Measurements from ENCODE around the gene DENND6B.
A peak's percentile ranks its signal among the peaks of the same experiment; 100 is the strongest.

The DENND6B gene

DNA sequence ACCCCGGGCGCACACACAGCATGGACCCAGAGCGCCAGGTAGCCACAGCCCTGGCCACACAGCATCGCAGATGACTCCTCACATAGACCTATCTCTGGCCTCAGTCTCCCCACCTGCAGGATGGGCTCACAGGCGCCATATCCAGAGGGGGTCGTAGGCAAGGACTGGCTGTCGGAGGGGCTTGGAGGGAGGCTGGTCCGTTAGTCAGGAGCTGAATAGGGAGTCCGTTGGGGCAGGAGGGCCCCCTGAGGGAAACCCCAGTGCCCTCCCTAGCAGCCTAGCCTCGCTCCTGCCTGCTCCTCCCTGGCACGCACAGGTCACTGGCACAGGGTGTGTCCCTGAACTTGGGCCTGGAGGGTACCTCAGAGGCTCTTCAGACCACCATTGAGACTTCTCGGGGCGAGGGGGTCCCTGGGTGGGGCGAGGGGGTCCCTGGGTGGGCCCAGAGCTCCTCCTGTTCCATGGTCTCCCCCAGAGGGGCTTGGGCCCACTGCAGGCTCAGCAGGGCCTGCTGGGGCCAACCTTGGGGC, 21.4 kb downstream of the DENND6B start:
- TF ChIP-seq, protein P1, sequence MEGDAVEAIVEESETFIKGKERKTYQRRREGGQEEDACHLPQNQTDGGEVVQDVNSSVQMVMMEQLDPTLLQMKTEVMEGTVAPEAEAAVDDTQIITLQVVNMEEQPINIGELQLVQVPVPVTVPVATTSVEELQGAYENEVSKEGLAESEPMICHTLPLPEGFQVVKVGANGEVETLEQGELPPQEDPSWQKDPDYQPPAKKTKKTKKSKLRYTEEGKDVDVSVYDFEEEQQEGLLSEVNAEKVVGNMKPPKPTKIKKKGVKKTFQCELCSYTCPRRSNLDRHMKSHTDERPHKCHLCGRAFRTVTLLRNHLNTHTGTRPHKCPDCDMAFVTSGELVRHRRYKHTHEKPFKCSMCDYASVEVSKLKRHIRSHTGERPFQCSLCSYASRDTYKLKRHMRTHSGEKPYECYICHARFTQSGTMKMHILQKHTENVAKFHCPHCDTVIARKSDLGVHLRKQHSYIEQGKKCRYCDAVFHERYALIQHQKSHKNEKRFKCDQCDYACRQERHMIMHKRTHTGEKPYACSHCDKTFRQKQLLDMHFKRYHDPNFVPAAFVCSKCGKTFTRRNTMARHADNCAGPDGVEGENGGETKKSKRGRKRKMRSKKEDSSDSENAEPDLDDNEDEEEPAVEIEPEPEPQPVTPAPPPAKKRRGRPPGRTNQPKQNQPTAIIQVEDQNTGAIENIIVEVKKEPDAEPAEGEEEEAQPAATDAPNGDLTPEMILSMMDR (conservative IDR thresholded peaks at IDR 0.05; ENCODE audit: low read length) = no peak
- peak overlapping the region; percentile 94 for H3K4me3 ChIP-seq (ENCODE audit: low read length)
- no peak for DNase-seq (ENCODE audit: low read depth)

DNA sequence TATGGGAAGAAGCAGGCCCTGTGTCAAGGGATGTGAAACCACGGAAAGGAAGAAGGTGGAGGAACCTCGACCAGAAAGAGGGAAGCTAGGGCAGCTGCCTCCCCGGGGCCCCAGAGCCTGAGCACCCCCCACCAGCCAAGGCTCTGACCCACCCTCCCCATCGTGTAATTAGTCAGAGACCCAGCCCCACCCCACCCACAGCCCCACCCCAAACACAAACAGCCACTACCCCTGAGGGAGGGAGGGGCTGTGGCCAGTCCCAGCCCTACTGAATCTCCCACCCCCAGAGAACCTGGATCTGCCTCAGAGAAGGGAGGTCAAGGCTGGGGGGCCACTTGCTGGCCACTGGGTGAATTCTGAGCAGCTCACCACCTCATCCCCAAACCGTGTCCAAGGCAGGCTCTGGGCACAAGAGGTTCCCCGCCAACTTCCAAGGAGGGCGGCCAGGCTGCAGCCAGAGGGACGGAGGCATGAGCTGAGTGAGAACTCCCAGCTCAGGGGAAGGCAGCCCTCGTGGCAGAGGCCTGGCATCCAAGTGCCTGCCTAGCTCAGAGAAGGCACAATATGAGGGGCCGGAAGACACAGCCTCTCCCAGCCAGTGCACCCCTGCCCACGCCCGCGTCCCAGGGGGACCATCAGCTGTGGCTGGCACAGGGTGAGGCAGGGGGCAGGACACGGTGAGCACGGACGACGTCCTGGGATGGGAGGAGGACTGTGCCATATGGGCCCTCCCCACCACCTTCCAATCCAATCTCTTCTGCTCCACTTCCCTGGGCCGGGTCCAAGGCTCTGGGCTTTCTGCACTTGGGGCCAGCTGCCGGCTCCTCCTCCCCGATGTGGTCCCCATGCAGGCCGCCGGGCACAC, 22.1 kb downstream of the DENND6B start:
- peak overlapping the region; percentile 94 for H3K4me3 ChIP-seq (ENCODE audit: low read length)
- TF ChIP-seq, protein P1 (conservative IDR thresholded peaks at IDR 0.05; ENCODE audit: low read length) = no peak
- peak; percentile 62 for DNase-seq (ENCODE audit: low read depth)

DNA sequence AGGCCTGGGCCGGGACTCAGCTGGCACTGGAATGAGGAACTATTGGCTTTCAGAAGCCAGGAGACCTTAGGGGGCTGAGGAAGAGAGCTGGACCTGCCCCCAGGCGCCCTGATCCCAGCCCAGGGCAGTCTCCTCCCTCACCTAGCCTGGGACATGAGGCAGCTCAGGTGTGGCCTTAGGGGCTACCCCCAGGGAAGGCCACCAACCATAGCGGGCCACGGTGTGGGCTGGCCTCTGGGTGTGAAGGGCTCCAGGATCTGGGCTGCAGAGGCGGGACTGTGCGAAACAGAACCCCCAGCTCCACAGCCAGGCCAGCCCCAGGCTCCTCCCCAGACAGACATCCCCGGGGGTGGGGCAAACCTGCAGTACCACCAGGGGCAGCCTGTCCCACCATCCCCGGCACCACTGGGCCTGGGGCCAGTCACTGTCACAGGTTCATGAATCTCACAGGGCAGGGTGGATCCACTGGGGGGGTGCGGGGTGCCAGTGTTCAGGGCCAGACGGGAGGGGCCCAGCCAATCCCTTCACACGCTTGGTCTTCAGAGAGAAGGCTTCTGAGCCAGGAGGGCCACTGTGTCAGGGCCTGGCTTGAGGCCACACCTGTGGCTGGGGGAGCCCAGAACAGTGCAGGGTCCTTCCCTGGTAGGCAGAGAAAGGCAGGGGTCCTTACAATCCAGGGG, 22.8 kb downstream of the DENND6B start:
- TF ChIP-seq, protein P1 (conservative IDR thresholded peaks at IDR 0.05; ENCODE audit: low read length) = no peak
- DNase-seq (ENCODE audit: low read depth) = no peak
- H3K4me3 ChIP-seq (ENCODE audit: low read length) = peak overlapping the region; percentile 39

DNA sequence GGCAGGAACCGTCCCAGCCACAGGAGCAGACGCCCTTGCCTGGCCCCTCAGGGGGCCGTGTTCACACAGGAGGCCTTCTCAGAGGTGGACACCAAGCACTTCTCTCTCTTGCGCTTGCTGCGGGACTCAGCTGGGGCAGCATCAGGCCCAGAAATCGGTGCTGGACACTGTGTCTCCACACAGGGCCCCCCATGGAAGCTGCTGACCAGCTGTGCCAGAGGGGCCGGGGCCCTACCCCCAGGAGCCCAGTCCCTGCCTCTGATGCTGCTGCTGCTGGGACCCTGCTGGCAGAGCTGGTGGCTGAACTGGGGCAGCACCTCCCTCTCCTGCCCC, 23.3 kb downstream of the DENND6B start:
- TF ChIP-seq, protein P1 (conservative IDR thresholded peaks at IDR 0.05; ENCODE audit: low read length) = no peak
- DNase-seq (ENCODE audit: low read depth) = no peak
- no peak overlapping the region; the same call in 1 of the 2 replicates for H3K4me3 ChIP-seq (ENCODE audit: low read length)

DNA sequence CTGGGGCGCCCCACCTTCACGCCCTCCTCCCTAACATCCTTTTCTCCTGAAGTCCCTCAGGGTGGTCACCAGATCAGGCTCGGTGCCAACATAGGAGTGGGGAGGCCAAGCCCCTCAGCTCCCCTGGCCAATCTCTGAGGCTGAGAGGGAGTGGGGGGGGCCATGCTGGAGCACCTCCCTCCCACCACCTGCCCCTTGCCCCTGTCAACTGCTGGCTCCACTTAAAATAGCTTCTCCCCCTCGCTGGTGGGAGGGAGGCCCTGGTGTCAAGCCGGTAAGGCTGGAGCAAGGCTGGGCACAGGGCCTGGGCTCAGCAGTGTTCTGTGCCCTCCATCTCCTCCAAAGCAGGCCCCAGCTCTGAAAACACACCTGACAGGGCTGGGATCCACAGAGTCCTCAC, 24.2 kb downstream of the DENND6B start:
- no peak overlapping the region for H3K4me3 ChIP-seq (ENCODE audit: low read length)
- TF ChIP-seq, protein P1 (conservative IDR thresholded peaks at IDR 0.05; ENCODE audit: low read length) = no peak
- DNase-seq (ENCODE audit: low read depth) = no peak

DNA sequence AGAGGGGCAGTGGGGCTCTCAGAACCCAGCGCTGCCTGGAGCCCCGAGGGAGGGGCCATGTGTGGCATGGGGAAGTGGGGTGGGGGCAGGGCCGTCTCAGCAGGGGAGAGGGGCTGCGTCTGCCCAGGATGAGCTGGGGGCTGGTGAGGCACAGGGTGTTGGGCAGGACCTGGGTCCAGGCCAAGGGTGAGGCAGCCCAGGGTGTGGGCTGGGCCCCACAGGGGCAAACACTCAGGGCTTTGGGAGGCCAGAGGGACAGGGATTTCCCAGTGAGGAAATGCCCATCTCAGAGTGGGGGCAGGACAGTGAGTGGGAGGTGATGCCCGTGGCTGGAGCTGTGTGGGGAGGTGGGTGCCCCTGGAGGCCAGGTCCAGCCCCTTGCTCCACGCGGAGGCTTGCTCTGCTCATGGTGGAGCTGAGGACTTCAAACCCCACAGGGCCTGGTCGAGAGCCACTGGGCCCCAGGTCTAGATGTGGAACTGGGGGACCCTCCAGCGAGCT, 24.7 kb downstream of the DENND6B start:
- TF ChIP-seq, protein P1 (conservative IDR thresholded peaks at IDR 0.05; ENCODE audit: low read length) = no peak
- H3K4me3 ChIP-seq (ENCODE audit: low read length) = no peak overlapping the region; the same call in none of the 2 replicates
- DNase-seq (ENCODE audit: low read depth) = peak; percentile 24

Measured in AG10803 (cell line).